Activated CD4-positive, alpha-beta T cell treated with anti-CD3 and anti-CD28 coated beads for 4 hours (primary cell): ENCODE measurements around the gene GRK3.

Source experiments
- DNase-seq, 2 donors: peaks; one replicate each; pipeline ENCODE4 v3.0.0-alpha.2; 2020

The GRK3 gene

GRCh38 chr22:25669253-25670069 lies 105.0 kb downstream of the GRK3 start:
- DNase-seq = no peak

- no peak for DNase-seq
These were observed 105.6 kb downstream of the GRK3 start for GRCh38 chr22:25670070-25670461.

GRCh38 chr22:25672289-25673084 lies 108.0 kb downstream of the GRK3 start:
- no peak for DNase-seq

GRCh38 chr22:25673713-25674112 lies 109.2 kb downstream of the GRK3 start:
- DNase-seq = no peak

GRCh38 chr22:25677631-25678030 lies 113.2 kb downstream of the GRK3 start:
- DNase-seq = no peak

GRCh38 chr22:25680051-25680450 lies 115.6 kb downstream of the GRK3 start:
- DNase-seq = no peak

GRCh38 chr22:25680956-25681355 lies 116.5 kb downstream of the GRK3 start:
- DNase-seq = no peak

- DNase-seq = no peak
These were observed 117.6 kb downstream of the GRK3 start for GRCh38 chr22:25682109-25682508.

- DNase-seq = no peak
These were observed 124.2 kb downstream of the GRK3 start for GRCh38 chr22:25688627-25689026.

GRCh38 chr22:25689631-25690030 lies 125.2 kb downstream of the GRK3 start:
- no peak for DNase-seq

- no peak for DNase-seq
These were observed 126.3 kb downstream of the GRK3 start for GRCh38 chr22:25690798-25691197.

GRCh38 chr22:25692397-25693267 lies 128.2 kb downstream of the GRK3 start:
- DNase-seq = no peak

- no peak for DNase-seq
These were observed 128.7 kb downstream of the GRK3 start for GRCh38 chr22:25693268-25693565.

- DNase-seq = no peak
These were observed 129.9 kb downstream of the GRK3 start for GRCh38 chr22:25694196-25694907.

- DNase-seq = no peak
These were observed 130.7 kb downstream of the GRK3 start for GRCh38 chr22:25695146-25695545.

- no peak for DNase-seq
These were observed 132.3 kb downstream of the GRK3 start for GRCh38 chr22:25696763-25697162.

- no peak for DNase-seq
These were observed 132.7 kb downstream of the GRK3 start for GRCh38 chr22:25697181-25697664.

GRCh38 chr22:25697978-25698377 lies 133.5 kb downstream of the GRK3 start:
- DNase-seq = no peak

GRCh38 chr22:25698461-25698860 lies 134.0 kb downstream of the GRK3 start:
- no peak for DNase-seq

- DNase-seq = no peak
These were observed 134.5 kb downstream of the GRK3 start for GRCh38 chr22:25698978-25699377.

- DNase-seq = no peak
These were observed 136.7 kb downstream of the GRK3 start for GRCh38 chr22:25701056-25701780.

GRCh38 chr22:25702040-25702439 lies 137.6 kb downstream of the GRK3 start:
- DNase-seq = no peak
